ENCODE measurements around the gene SERPINA1.

The SERPINA1 gene

GRCh38 chr14:94389731-94390371 lies 1.4 kb upstream of the SERPINA1 start:
- peak overlapping the region; percentile 21 to 34 for H3K4me3 ChIP-seq (ENCODE audit: low read depth in 1 of 2, low read length in 2 of 2)
- H3K9me3 ChIP-seq (ENCODE audit: control insufficient read depth in 1 of 2, low read length in 2 of 2), result no peaks in the 10 kb centered on the region
- no peaks in the 10 kb centered on the region for H3K27me3 ChIP-seq (ENCODE audit: low read depth, low read length)
- H3K27ac ChIP-seq (ENCODE audit: low read length), result peak overlapping the region; percentile 8
- H3K4me1 ChIP-seq (ENCODE audit: control insufficient read depth in 1 of 2, insufficient read depth in 2 of 2, low read length in 2 of 2), result peaks cover 5 to 8% of the 10 kb centered on the region in 2 donors
- no peaks in the 10 kb centered on the region for H3K36me3 ChIP-seq (ENCODE audit: control insufficient read depth in 1 of 2, insufficient read depth in 2 of 2, low read length in 2 of 2)

GRCh38 chr14:94389104-94389469 lies 685 bp upstream of the SERPINA1 start:
- Histone ChIP-seq H3K36me3 (ENCODE audit: control insufficient read depth in 1 of 2, insufficient read depth in 2 of 2, low read length in 2 of 2) (no peaks in the 10 kb centered on the region), H3K27me3 (ENCODE audit: low read depth, low read length) (no peaks in the 10 kb centered on the region), H3K27ac (ENCODE audit: low read length) (no peak overlapping the region), H3K4me1 (ENCODE audit: control insufficient read depth in 1 of 2, insufficient read depth in 2 of 2, low read length in 2 of 2) (peaks cover 9% of the 10 kb centered on the region in 2 donors), H3K9me3 (ENCODE audit: control insufficient read depth in 1 of 2, low read length in 2 of 2) (no peaks in the 10 kb centered on the region), H3K4me3 (ENCODE audit: low read depth in 1 of 2, low read length in 2 of 2) (no peak overlapping the region)

- H3K4me3 ChIP-seq (ENCODE audit: low read depth in 1 of 2, low read length in 2 of 2), result peak overlapping the region in 1 of 2 donors; percentile 16
These were observed 397 bp downstream of the SERPINA1 start for GRCh38 chr14:94388027-94388383.

GRCh38 chr14:94387051-94388026 lies 1.1 kb downstream of the SERPINA1 start:
- peaks cover 0 to 3% of the 10 kb centered on the region in 2 donors for H3K36me3 ChIP-seq (ENCODE audit: control insufficient read depth in 1 of 2, insufficient read depth in 2 of 2, low read length in 2 of 2)
- H3K4me3 ChIP-seq (ENCODE audit: low read depth in 1 of 2, low read length in 2 of 2), result peak overlapping the region in 1 of 2 donors; percentile 16
- no peak overlapping the region for H3K27ac ChIP-seq (ENCODE audit: low read length)
- H3K9me3 ChIP-seq (ENCODE audit: control insufficient read depth in 1 of 2, low read length in 2 of 2), result no peaks in the 10 kb centered on the region
- H3K27me3 ChIP-seq (ENCODE audit: low read depth, low read length), result no peaks in the 10 kb centered on the region
- H3K4me1 ChIP-seq (ENCODE audit: control insufficient read depth in 1 of 2, insufficient read depth in 2 of 2, low read length in 2 of 2), result peaks cover 5 to 9% of the 10 kb centered on the region in 2 donors

More at GRCh38 chr14:94388027-94388383, 397 bp downstream of the SERPINA1 start:
- H3K9me3 ChIP-seq (ENCODE audit: control insufficient read depth in 1 of 2, low read length in 2 of 2), result no peaks in the 10 kb centered on the region
- peaks cover 5 to 9% of the 10 kb centered on the region in 2 donors for H3K4me1 ChIP-seq (ENCODE audit: control insufficient read depth in 1 of 2, insufficient read depth in 2 of 2, low read length in 2 of 2)
- H3K36me3 ChIP-seq (ENCODE audit: control insufficient read depth in 1 of 2, insufficient read depth in 2 of 2, low read length in 2 of 2), result no peaks in the 10 kb centered on the region
- no peaks in the 10 kb centered on the region for H3K27me3 ChIP-seq (ENCODE audit: low read depth, low read length)
- H3K27ac ChIP-seq (ENCODE audit: low read length), result no peak overlapping the region

GRCh38 chr14:94386085-94387031 lies 2.0 kb downstream of the SERPINA1 start:
- H3K4me1 ChIP-seq (ENCODE audit: control insufficient read depth in 1 of 2, insufficient read depth in 2 of 2, low read length in 2 of 2), result peaks cover 4 to 9% of the 10 kb centered on the region in 2 donors
- H3K27me3 ChIP-seq (ENCODE audit: low read depth, low read length), result no peaks in the 10 kb centered on the region
- H3K27ac ChIP-seq (ENCODE audit: low read length), result peak overlapping the region; percentile 29
- no peak overlapping the region for H3K4me3 ChIP-seq (ENCODE audit: low read depth in 1 of 2, low read length in 2 of 2)
- H3K9me3 ChIP-seq (ENCODE audit: control insufficient read depth in 1 of 2, low read length in 2 of 2), result no peaks in the 10 kb centered on the region
- H3K36me3 ChIP-seq (ENCODE audit: control insufficient read depth in 1 of 2, insufficient read depth in 2 of 2, low read length in 2 of 2), result peaks cover 0 to 4% of the 10 kb centered on the region in 2 donors

- H3K36me3 ChIP-seq (ENCODE audit: control insufficient read depth in 1 of 2, insufficient read depth in 2 of 2, low read length in 2 of 2), result peaks cover 0 to 4% of the 10 kb centered on the region in 2 donors
- peak overlapping the region; percentile 29 for H3K27ac ChIP-seq (ENCODE audit: low read length)
- no peaks in the 10 kb centered on the region for H3K9me3 ChIP-seq (ENCODE audit: control insufficient read depth in 1 of 2, low read length in 2 of 2)
- no peak overlapping the region for H3K4me3 ChIP-seq (ENCODE audit: low read depth in 1 of 2, low read length in 2 of 2)
- no peaks in the 10 kb centered on the region for H3K27me3 ChIP-seq (ENCODE audit: low read depth, low read length)
- H3K4me1 ChIP-seq (ENCODE audit: control insufficient read depth in 1 of 2, insufficient read depth in 2 of 2, low read length in 2 of 2), result peaks cover 3 to 9% of the 10 kb centered on the region in 2 donors
These were observed 2.8 kb downstream of the SERPINA1 start for GRCh38 chr14:94385553-94386057.

- peaks cover 3 to 9% of the 10 kb centered on the region in 2 donors for H3K4me1 ChIP-seq (ENCODE audit: control insufficient read depth in 1 of 2, insufficient read depth in 2 of 2, low read length in 2 of 2)
- no peak overlapping the region for H3K4me3 ChIP-seq (ENCODE audit: low read depth in 1 of 2, low read length in 2 of 2)
- no peak overlapping the region for H3K27ac ChIP-seq (ENCODE audit: low read length)
- H3K36me3 ChIP-seq (ENCODE audit: control insufficient read depth in 1 of 2, insufficient read depth in 2 of 2, low read length in 2 of 2), result peaks cover 0 to 4% of the 10 kb centered on the region in 2 donors
- no peaks in the 10 kb centered on the region for H3K27me3 ChIP-seq (ENCODE audit: low read depth, low read length)
- no peaks in the 10 kb centered on the region for H3K9me3 ChIP-seq (ENCODE audit: control insufficient read depth in 1 of 2, low read length in 2 of 2)
These were observed 4.1 kb downstream of the SERPINA1 start for GRCh38 chr14:94384342-94384741.

- Histone ChIP-seq H3K4me3 (ENCODE audit: low read depth in 1 of 2, low read length in 2 of 2) (no peak overlapping the region), H3K27me3 (ENCODE audit: low read depth, low read length) (no peaks in the 10 kb centered on the region), H3K9me3 (ENCODE audit: control insufficient read depth in 1 of 2, low read length in 2 of 2) (no peaks in the 10 kb centered on the region), H3K36me3 (ENCODE audit: control insufficient read depth in 1 of 2, insufficient read depth in 2 of 2, low read length in 2 of 2) (peaks cover 0 to 4% of the 10 kb centered on the region in 2 donors), H3K4me1 (ENCODE audit: control insufficient read depth in 1 of 2, insufficient read depth in 2 of 2, low read length in 2 of 2) (peaks cover 3 to 9% of the 10 kb centered on the region in 2 donors), H3K27ac (ENCODE audit: low read length) (no peak overlapping the region)
These were observed 4.6 kb downstream of the SERPINA1 start for GRCh38 chr14:94383777-94384176.

- H3K4me1 ChIP-seq (ENCODE audit: control insufficient read depth in 1 of 2, insufficient read depth in 2 of 2, low read length in 2 of 2), result peaks cover 3 to 9% of the 10 kb centered on the region in 2 donors
- no peak overlapping the region for H3K4me3 ChIP-seq (ENCODE audit: low read depth in 1 of 2, low read length in 2 of 2)
- no peaks in the 10 kb centered on the region for H3K27me3 ChIP-seq (ENCODE audit: low read depth, low read length)
- H3K9me3 ChIP-seq (ENCODE audit: control insufficient read depth in 1 of 2, low read length in 2 of 2), result no peaks in the 10 kb centered on the region
- H3K27ac ChIP-seq (ENCODE audit: low read length), result no peak overlapping the region
- H3K36me3 ChIP-seq (ENCODE audit: control insufficient read depth in 1 of 2, insufficient read depth in 2 of 2, low read length in 2 of 2), result peaks cover 0 to 4% of the 10 kb centered on the region in 2 donors
These were observed 5.4 kb downstream of the SERPINA1 start for GRCh38 chr14:94382716-94383596.

- Histone ChIP-seq H3K9me3 (ENCODE audit: control insufficient read depth in 1 of 2, low read length in 2 of 2) (no peaks in the 10 kb centered on the region), H3K4me3 (ENCODE audit: low read depth in 1 of 2, low read length in 2 of 2) (no peak overlapping the region), H3K36me3 (ENCODE audit: control insufficient read depth in 1 of 2, insufficient read depth in 2 of 2, low read length in 2 of 2) (peaks cover 0 to 4% of the 10 kb centered on the region in 2 donors), H3K4me1 (ENCODE audit: control insufficient read depth in 1 of 2, insufficient read depth in 2 of 2, low read length in 2 of 2) (peaks cover 3 to 9% of the 10 kb centered on the region in 2 donors), H3K27me3 (ENCODE audit: low read depth, low read length) (no peaks in the 10 kb centered on the region), H3K27ac (ENCODE audit: low read length) (no peak overlapping the region)
These were observed 6.2 kb downstream of the SERPINA1 start for GRCh38 chr14:94382099-94382715.

All from muscle layer of duodenum (tissue), 2 donors.